HCEC 1CT (cell line): ENCODE measurements around the gene LPIN1.
"Not testable (repeated sequence)": the region's sequence is repeated elsewhere in the genome, so short reads cannot be mapped to it uniquely, and the experiment has no call there.

Source experiments
- DNase-seq: peaks from one replicate; pipeline ENCODE4 v3.0.0-alpha.2; 2017

The LPIN1 gene

GRCh38 chr2:11715987-11716652 lies 30.3 kb upstream of the LPIN1 start:
- no peak for DNase-seq

- DNase-seq, result peak; percentile 39
Measured at GRCh38 chr2:11716689-11717321, 29.6 kb upstream of the LPIN1 start.

GRCh38 chr2:11717623-11718022 lies 28.8 kb upstream of the LPIN1 start:
- no peak for DNase-seq

- no peak for DNase-seq
Measured at GRCh38 chr2:11718606-11719005, 27.8 kb upstream of the LPIN1 start.

- no peak for DNase-seq
Measured at GRCh38 chr2:11719230-11719977, 27.0 kb upstream of the LPIN1 start.

GRCh38 chr2:11720752-11721151 lies 25.7 kb upstream of the LPIN1 start:
- DNase-seq, result no peak

GRCh38 chr2:11722292-11723060 lies 24.0 kb upstream of the LPIN1 start:
- DNase-seq, result no peak

- no peak for DNase-seq
Measured at GRCh38 chr2:11723061-11723371, 23.4 kb upstream of the LPIN1 start.

- DNase-seq, result no peak
Measured at GRCh38 chr2:11724151-11724550, 22.3 kb upstream of the LPIN1 start.

- no peak for DNase-seq
Measured at GRCh38 chr2:11726384-11726783, 20.0 kb upstream of the LPIN1 start.

- DNase-seq, result no peak
Measured at GRCh38 chr2:11729362-11730212, 16.8 kb upstream of the LPIN1 start.

GRCh38 chr2:11731214-11731984 lies 15.0 kb upstream of the LPIN1 start:
- DNase-seq, result not testable (repeated sequence)

GRCh38 chr2:11732587-11732986 lies 13.8 kb upstream of the LPIN1 start:
- no peak for DNase-seq

- DNase-seq, result not testable (repeated sequence)
Measured at GRCh38 chr2:11737852-11738251, 8.6 kb upstream of the LPIN1 start.

GRCh38 chr2:11738589-11739436 lies 7.6 kb upstream of the LPIN1 start:
- DNase-seq, result peak; percentile 88

- no peak for DNase-seq
Measured at GRCh38 chr2:11740723-11741122, 5.7 kb upstream of the LPIN1 start.

- DNase-seq, result no peak
Measured at GRCh38 chr2:11742317-11742701, 4.1 kb upstream of the LPIN1 start.

- no peak for DNase-seq
Measured at GRCh38 chr2:11742702-11743357, 3.6 kb upstream of the LPIN1 start.

GRCh38 chr2:11743366-11743765 lies 3.1 kb upstream of the LPIN1 start:
- no peak for DNase-seq
